ENCODE results near the gene UBE2I.

Gene UBE2I

DNA sequence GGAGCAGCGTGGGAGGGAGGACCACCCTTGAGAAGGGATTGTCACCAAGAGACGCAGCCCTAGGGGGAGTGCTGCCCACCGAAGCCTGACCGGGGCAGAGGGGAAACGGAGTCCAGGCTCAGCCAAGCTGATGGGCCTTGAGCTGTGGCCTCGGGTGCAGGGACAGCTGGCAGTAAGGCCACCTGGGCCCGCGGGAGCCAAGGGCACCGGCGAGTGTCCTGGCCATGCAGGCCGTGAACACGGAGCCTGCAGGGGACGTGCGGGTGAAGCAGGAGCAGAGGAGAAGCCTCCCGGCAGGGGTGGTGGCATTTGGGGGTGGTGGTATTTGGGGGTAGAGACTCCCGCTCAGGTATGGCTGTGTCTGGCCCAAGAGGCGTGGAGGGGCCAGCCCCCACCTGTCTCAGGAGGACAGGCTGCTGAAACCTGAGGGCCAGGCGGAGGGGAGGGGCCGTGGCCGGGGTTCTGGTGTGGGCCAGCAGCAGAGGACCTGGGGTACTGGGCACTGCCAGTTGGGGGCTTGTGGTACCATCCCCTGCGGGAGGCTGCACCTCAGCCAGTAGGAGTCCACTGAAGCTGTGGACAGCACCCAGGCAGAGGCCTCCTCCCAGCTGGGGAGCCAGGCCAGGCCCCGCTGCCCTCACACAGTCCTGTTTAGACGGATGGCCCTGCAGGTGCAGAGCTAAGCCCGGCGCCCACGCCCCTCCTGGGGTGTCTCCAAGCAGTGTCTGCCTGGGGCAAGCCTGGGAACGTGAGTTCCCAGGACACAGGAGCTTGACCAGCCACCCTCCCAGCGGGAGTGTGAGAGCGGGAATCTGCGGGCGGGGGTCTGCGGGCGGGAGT, 46.8 kb downstream of the UBE2I start:
- ChIA-PET CTCF (no interaction called here), POLR2A (ENCODE audit: low non-redundant PET) (interaction anchor here (0.5 to 0.6 kb wide), 2 partner anchors 8 to 110 kb away, joined by 3 to 12 read pairs; no protein-coding TSS in a partner anchor)

DNA sequence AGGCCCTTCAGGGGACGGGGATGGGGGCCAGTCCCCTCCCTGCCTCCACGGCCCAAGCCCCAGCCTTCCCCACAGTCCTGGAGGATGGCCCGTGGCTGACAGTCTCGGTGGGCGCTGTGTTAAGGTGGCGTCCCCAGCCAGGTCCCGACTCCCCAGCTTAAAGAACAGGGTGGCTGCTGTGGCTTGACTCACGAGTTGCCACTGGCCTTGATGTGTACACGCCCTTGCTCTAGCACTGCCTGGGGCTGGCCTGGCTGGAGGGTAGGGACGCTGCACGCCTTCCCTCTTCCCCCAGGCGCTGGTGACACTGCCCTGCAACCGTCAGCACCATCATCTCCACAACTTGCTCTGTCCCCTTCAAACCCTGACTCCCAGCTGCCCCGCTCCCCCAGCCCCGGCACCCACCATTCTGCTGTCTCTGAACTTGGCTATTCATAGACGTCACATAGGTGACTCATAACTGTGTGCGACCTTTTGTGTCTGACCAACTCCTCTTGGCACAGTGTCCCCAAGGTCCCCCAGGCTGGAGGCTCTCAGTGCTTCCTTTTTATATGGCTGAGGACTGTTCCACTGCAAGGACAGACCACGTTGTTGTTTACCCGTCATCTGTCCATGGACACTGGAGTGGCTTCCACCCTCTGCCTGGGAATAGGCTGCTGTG, 48.6 kb downstream of the UBE2I start:
- peak overlapping the region; percentile 47 for H3K27ac ChIP-seq

More for the DNA sequence above, 46.8 kb downstream of the UBE2I start:
- DNase-seq (ENCODE audit: low spot score), result no peak
- TF ChIP-seq, protein P1, sequence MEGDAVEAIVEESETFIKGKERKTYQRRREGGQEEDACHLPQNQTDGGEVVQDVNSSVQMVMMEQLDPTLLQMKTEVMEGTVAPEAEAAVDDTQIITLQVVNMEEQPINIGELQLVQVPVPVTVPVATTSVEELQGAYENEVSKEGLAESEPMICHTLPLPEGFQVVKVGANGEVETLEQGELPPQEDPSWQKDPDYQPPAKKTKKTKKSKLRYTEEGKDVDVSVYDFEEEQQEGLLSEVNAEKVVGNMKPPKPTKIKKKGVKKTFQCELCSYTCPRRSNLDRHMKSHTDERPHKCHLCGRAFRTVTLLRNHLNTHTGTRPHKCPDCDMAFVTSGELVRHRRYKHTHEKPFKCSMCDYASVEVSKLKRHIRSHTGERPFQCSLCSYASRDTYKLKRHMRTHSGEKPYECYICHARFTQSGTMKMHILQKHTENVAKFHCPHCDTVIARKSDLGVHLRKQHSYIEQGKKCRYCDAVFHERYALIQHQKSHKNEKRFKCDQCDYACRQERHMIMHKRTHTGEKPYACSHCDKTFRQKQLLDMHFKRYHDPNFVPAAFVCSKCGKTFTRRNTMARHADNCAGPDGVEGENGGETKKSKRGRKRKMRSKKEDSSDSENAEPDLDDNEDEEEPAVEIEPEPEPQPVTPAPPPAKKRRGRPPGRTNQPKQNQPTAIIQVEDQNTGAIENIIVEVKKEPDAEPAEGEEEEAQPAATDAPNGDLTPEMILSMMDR (conservative IDR thresholded peaks at IDR 0.05; ENCODE audit: low read depth), result no peak
- peak overlapping the region; percentile 47; the same call in 1 of the 2 replicates for H3K27ac ChIP-seq

DNA sequence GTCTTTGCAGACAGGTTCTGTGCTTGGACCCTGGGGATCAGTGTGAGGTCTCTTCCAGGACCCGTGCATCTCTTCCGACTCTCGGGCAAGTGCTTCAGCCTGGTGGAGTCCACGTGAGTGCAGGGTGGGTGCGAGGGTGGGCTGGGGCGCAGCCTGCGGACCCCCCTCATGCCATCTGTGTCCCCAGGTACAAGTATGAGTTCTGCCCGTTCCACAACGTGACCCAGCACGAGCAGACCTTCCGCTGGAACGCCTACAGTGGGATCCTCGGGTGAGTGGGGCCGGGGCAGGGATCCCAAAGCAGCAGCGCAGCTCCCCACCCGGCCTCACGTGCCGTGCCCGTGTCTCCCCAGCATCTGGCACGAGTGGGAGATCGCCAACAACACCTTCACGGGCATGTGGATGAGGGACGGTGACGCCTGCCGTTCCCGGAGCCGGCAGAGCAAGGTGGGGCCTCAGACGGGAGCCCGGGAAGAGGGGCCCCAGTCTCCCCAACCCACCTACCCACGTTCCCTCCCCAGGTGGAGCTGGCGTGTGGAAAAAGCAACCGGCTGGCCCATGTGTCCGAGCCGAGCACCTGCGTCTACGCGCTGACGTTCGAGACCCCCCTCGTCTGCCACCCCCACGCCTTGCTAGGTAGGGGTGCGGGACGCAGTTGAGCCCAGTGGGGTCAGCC, 52.4 kb downstream of the UBE2I start:
- CTCF ChIA-PET, result interaction anchor here (0.7 kb wide), 1 partner anchor 56 kb away, joined by 3 read pairs; no protein-coding TSS in a partner anchor
- DNase-seq (ENCODE audit: low spot score), result no peak
- no peak overlapping the region for H3K27ac ChIP-seq
- POLR2A ChIA-PET (ENCODE audit: low non-redundant PET), result no interaction called here
- TF ChIP-seq, protein P1 (conservative IDR thresholded peaks at IDR 0.05; ENCODE audit: low read depth), result no peak

More for the DNA sequence above, 48.6 kb downstream of the UBE2I start:
- CTCF ChIA-PET, result no interaction called here
- no peak for DNase-seq (ENCODE audit: low spot score)
- TF ChIP-seq, protein P1 (conservative IDR thresholded peaks at IDR 0.05; ENCODE audit: low read depth), result no peak
- POLR2A ChIA-PET (ENCODE audit: low non-redundant PET), result no interaction called here

DNA sequence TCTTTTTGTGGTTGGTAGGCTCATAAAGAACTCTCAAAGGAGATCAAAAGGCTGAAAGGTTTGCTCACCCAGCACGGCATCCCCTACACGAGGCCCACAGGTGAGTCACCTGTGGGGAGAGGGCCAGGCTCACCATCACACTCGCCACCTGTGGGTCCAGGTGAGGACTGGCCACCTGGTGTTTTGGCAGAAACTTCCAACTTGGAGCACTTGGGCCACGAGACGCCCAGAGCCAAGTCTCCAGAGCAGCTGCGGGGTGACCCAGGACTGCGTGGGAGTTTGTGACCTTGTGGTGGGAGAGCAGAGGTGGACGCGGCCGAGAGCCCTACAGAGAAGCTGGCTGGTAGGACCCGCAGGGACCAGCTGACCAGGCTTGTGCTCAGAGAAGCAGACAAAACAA, 53.4 kb downstream of the UBE2I start:
- CTCF ChIA-PET, result interaction anchor here (0.6 to 1.6 kb wide), 10 partner anchors 9 to 450 kb away, joined by 3 to 13 read pairs (median 6); no protein-coding TSS in a partner anchor
- POLR2A ChIA-PET (ENCODE audit: low non-redundant PET), result no interaction called here
- H3K27ac ChIP-seq, result no peak overlapping the region
- TF ChIP-seq, protein P1 (conservative IDR thresholded peaks at IDR 0.05; ENCODE audit: low read depth), result no peak
- DNase-seq (ENCODE audit: low spot score), result no peak

DNA sequence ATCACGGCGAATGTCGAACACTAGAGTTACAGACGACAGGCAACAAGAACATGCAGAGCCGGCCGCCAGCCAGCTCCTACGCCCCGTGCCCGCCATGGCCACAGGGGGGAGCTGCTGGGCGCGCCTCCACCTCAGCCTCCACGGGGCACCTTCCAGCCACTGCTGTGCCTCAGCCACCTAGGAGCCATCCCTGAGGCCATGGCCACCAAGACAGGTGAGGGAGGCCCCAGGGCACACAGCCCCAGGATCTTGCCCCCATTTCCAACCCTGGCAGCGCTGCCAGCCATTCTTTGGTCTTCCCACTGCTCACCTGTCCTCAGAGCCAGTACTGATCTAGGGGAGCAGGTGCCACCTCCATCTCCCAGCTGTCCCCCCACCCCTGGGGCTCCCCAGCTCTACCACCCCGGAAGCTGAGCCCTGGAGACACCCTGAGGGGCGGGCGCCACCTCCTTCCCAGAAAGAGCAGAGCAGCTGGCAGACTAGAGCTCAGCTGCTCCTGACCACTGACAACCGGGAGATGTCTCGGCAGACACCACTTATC, 54.1 kb downstream of the UBE2I start:
- peak; percentile 62 for DNase-seq (ENCODE audit: low spot score)
- ChIA-PET CTCF (interaction anchor here (0.5 to 1.6 kb wide), 15 partner anchors 10 to 449 kb away, joined by 3 to 13 read pairs (median 4); no protein-coding TSS in a partner anchor), POLR2A (ENCODE audit: low non-redundant PET) (interaction anchor here (0.6 kb wide), 1 partner anchor 644 kb away, joined by 3 read pairs; no protein-coding TSS in a partner anchor)
- H3K27ac ChIP-seq, result 0 out of 2 replicates have a peak overlapping the region, but pooled peaks have one; percentile 23
- TF ChIP-seq, protein P1 (conservative IDR thresholded peaks at IDR 0.05; ENCODE audit: low read depth), result peak; percentile 88
